ENCODE data around the gene ABHD17C. TPM values are rescaled to one million over a fixed set of nuclear protein-coding genes. Genes with fewer than 3 reads are reported as not detected.

Gene ABHD17C
- total and polyA plus RNA-seq, 8 donors, result 2.0 to 7.9 (median 4.3) TPM

DNA sequence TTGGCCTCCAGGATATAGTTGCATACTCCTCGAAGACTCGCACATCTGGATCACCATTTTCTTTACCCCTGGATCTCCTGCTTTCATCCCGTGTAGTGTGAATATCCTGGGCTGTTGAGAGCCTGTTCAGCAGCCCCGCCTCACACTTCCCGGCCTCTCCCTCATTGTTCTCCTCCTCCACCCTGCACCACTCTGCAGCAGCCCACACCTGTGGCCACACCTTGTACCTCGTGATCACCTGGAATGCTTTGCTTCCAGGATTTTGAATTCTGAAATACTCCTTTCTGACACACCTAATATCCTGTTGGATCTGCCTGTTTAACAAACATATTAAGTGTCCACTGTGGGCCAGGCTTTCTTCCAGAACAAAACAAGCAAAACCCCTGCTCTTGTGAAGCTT lies 14.4 kb downstream of the ABHD17C start:
- no peak for DNase-seq
- no peak overlapping the region for H3K4me3 ChIP-seq
- no peak for FAIRE-seq
- 80 to 85% methylated on average over 6 of the region's 6 CpGs for WGBS, 2 donors
- intact Hi-C loops (cut with DNase I), result no loop called here
- no peaks in the 10 kb centered on the region for H3K36me3 ChIP-seq
- TF ChIP-seq, protein P1, sequence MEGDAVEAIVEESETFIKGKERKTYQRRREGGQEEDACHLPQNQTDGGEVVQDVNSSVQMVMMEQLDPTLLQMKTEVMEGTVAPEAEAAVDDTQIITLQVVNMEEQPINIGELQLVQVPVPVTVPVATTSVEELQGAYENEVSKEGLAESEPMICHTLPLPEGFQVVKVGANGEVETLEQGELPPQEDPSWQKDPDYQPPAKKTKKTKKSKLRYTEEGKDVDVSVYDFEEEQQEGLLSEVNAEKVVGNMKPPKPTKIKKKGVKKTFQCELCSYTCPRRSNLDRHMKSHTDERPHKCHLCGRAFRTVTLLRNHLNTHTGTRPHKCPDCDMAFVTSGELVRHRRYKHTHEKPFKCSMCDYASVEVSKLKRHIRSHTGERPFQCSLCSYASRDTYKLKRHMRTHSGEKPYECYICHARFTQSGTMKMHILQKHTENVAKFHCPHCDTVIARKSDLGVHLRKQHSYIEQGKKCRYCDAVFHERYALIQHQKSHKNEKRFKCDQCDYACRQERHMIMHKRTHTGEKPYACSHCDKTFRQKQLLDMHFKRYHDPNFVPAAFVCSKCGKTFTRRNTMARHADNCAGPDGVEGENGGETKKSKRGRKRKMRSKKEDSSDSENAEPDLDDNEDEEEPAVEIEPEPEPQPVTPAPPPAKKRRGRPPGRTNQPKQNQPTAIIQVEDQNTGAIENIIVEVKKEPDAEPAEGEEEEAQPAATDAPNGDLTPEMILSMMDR (IDR thresholded peaks at IDR 0.05), result no peak
- no peaks in the 10 kb centered on the region for H3K27me3 ChIP-seq
- ATAC-seq, result peak in 3 of 4 donors; percentile 51 to 68 (median 57)
- no peaks in the 10 kb centered on the region for H3K4me1 ChIP-seq
- H3K9me3 ChIP-seq, result no peaks in the 10 kb centered on the region
- no peak overlapping the region for H3K27ac ChIP-seq

DNA sequence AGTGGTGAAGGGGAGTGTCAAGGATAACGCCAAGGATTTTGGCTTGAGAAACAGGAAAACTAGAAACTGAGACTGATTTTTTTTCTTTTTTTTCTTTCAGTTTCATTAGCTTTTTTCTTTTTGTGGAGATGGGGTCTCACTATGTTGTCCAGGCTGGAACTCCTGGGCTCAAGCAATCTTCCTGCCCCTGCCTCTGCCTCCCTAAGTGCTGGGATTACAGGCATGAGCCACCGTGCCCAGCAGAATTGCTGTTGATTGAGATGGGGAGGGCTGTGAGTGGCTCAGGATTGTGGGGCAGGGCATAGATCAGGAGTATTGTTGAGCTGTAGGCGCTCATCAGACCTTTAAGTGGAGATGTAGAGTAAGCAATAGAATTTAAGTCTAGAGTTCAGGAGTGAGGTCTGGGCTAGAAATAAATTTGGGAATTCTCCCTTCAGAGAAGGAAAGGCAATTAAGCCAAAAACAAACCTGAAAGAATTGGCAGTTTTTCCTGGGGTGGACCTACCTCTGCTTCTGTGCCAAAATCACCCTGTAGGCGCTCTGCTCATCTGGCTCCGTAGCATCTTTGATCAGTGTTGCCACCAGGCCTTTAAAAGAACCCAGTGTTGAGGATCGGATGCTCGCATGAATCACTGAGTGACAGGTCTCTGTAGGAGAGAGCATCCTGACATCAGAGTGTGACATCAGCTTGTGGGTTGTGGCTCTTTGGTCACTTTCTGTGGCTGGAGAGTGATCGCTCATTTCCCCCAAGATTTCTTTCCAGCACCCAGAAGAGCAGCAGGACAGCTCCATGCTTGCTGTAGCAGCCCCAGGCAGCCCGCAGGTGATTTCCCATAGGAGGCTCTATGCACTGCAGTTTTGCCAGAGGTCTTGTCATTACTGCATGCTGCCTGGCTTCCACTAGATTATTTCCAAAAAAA lies 15.8 kb downstream of the ABHD17C start:
- FAIRE-seq, result no peak
- no peaks in the 10 kb centered on the region for H3K9me3 ChIP-seq
- 91 to 92% methylated on average over 9 of the region's 9 CpGs for WGBS, 2 donors
- no peaks in the 10 kb centered on the region for H3K4me1 ChIP-seq
- no peaks in the 10 kb centered on the region for H3K27me3 ChIP-seq
- TF ChIP-seq, protein P1 (IDR thresholded peaks at IDR 0.05), result no peak
- no peak for DNase-seq
- H3K4me3 ChIP-seq, result no peak overlapping the region
- H3K27ac ChIP-seq, result no peak overlapping the region
- intact Hi-C loops (cut with DNase I), result no loop called here
- no peaks in the 10 kb centered on the region for H3K36me3 ChIP-seq
- no peak for ATAC-seq

DNA sequence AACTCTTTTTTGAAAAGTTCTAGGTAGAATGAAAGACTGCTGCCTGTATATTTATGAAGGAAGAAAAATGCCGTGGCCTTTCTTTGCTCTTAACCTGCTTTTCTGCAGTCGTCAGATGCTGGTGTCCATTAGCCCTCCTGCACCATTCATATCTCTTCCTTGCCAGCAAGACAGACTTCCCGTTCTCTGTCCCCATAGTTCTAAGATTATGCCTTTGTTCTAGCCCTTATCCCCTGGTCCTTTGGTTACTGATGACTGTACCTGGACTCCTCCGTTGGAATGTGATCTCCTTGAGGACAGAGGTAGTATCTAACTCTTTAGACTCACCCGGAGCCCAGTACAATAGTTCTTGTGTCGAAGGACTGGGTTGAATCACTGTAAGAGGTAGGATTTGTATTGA lies 16.8 kb downstream of the ABHD17C start:
- H3K4me1 ChIP-seq, result no peaks in the 10 kb centered on the region
- intact Hi-C loops (cut with DNase I), result no loop called here
- WGBS, 2 donors, result 92 to 93% methylated on average over 6 of the region's 6 CpGs
- no peak for DNase-seq
- ATAC-seq, result no peak
- no peaks in the 10 kb centered on the region for H3K9me3 ChIP-seq
- H3K4me3 ChIP-seq, result no peak overlapping the region
- TF ChIP-seq, protein P1 (IDR thresholded peaks at IDR 0.05), result no peak
- no peaks in the 10 kb centered on the region for H3K36me3 ChIP-seq
- no peak overlapping the region for H3K27ac ChIP-seq
- H3K27me3 ChIP-seq, result no peaks in the 10 kb centered on the region
- FAIRE-seq, result no peak

DNA sequence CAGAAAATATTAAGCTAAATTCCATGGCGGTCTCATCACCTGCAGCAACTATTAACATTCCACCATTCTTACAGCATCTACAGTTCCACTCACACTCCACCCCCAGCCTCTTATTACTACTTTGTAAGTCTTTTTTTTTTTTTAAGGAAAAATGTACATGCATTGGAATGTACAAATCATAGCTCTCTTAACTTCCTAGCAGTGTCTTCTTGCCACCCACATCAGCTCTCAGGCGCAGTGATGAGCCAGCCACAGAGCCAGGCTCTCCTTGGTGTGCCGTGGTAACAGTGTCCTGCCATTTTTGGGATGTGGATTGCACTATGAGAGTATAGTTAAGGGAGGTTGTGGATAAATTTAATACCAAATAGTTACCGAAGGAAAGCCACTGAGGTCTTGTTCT lies 17.8 kb downstream of the ABHD17C start:
- TF ChIP-seq, protein P1 (IDR thresholded peaks at IDR 0.05), result no peak
- FAIRE-seq (no peak), ATAC-seq (no peak), DNase-seq (no peak)
- Histone ChIP-seq H3K27me3 (no peaks in the 10 kb centered on the region), H3K9me3 (no peaks in the 10 kb centered on the region), H3K4me3 (no peak overlapping the region), H3K4me1 (no peaks in the 10 kb centered on the region), H3K27ac (no peak overlapping the region), H3K36me3 (no peaks in the 10 kb centered on the region)
- 88 to 100% methylated on average over 4 of the region's 4 CpGs for WGBS, 2 donors
- intact Hi-C loops (cut with DNase I), result no loop called here

DNA sequence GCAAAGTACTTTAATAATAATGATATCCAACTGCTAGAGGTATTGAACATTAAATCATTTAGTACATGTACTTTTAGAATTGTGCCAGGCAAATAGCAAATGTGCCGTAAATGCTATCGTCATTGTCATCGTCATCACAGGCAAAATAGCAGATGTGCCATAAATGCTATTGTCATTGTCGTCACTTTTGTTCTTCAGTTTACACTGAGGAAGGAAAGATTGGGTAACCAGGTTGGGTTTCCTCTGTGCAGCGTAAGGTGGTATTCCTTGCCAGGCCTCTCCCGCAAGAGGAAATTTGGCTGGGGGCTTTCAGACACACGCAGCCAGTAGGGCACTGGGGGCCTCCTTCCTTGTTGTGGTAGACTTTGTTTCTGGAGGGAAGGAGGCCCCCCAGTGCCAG lies 26.4 kb downstream of the ABHD17C start:
- TF ChIP-seq, protein P1 (IDR thresholded peaks at IDR 0.05), result no peak
- no peak for DNase-seq
- no peak for ATAC-seq
- Histone ChIP-seq H3K4me1 (no peaks in the 10 kb centered on the region), H3K9me3 (no peaks in the 10 kb centered on the region), H3K27me3 (no peaks in the 10 kb centered on the region), H3K27ac (no peak overlapping the region), H3K4me3 (no peak overlapping the region), H3K36me3 (no peaks in the 10 kb centered on the region)
- 91 to 94% methylated on average over 7 of the region's 7 CpGs for WGBS, 2 donors
- no peak for FAIRE-seq
- intact Hi-C loops (cut with DNase I), result no loop called here

All from pancreas (tissue), 10 donors.